ENCODE measurements around the gene PHF2.

The PHF2 gene

DNA sequence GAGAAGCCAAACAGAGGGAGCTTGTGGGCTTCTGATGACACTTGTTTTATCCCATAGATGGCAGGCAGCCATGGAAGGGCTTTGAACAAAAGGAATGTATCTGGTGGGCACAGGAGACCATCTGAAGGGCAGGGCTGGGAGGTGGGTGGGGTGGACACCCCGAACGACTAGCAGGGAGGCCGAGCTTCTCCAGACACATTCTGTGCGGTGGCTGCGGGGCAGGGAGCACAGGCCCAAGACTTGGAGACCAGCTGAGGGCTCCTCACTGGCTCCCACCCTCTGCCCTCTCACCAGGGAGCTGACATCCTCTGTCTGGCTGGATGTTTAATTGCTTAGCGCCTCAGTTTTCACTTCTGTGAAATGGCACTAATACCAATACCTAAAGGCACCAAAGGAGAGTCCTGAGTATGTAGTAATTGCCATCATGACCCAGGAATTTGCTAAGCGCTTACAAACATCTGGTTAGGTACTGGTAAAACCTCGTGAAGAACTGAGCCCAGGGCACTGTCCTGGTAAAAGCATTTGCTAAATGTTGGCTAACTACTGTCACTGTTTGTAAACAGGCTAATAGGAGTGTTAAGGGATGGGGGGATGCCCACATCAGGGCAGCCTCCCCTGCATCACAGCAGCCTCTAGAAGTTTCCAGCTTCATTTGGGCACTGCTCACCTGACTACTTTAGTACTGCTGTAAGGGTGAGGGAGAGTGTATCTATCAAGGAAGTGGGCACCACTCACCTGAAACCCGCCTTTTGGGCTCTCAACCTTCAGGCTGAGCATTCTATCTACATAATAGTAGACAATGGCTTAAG lies 2.1 kb upstream of the PHF2 start:
- no peak for DNase-seq (ENCODE audit: extremely low read depth, low read depth)
- TF ChIP-seq, protein P1, sequence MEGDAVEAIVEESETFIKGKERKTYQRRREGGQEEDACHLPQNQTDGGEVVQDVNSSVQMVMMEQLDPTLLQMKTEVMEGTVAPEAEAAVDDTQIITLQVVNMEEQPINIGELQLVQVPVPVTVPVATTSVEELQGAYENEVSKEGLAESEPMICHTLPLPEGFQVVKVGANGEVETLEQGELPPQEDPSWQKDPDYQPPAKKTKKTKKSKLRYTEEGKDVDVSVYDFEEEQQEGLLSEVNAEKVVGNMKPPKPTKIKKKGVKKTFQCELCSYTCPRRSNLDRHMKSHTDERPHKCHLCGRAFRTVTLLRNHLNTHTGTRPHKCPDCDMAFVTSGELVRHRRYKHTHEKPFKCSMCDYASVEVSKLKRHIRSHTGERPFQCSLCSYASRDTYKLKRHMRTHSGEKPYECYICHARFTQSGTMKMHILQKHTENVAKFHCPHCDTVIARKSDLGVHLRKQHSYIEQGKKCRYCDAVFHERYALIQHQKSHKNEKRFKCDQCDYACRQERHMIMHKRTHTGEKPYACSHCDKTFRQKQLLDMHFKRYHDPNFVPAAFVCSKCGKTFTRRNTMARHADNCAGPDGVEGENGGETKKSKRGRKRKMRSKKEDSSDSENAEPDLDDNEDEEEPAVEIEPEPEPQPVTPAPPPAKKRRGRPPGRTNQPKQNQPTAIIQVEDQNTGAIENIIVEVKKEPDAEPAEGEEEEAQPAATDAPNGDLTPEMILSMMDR (IDR thresholded peaks at IDR 0.05; ENCODE audit: low read depth, low read length): no peak

DNA sequence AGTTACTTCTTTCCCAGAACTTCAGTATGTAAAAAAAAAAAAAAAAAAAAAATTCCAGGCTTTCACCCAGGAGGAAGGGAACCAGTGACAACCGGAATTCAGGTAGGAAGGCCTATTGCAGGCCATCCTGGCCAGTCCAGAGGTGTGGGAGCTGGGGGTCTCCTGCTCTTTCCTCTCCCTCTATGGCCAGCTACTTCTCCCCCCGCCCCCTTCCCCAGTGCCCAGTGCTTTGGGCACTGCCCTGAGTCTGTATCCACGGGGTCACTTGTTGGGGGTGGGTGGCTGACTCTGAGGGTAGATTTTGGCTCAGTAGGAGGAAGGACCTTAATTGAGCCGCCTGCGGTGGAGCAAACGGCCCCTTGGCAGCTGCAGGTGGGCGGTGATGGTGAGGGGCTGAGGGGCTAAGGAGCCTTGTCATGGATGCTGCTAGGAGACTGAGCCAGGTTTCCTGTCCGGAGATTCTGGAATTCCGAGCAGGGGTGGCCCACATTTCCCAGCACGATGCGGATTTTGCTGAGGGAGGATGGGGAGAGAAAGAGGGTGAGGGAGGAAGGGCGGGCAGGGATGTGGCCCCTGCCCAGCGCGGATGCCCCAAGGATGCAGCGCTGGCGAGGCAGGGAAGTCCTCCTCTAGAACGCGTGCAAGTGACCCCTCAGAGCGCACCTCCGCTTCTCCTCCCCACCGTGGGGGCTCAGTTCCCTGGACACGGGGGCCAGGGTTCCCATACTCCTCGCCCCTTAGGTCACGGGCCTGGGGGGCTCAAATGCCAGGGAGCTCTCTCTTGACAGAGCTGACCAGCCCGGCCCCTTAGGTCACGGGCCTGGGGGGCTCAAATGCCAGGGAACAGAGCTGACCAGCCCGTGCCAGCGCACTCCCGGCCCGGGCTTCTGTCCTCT lies 1.2 kb upstream of the PHF2 start:
- DNase-seq (ENCODE audit: extremely low read depth, low read depth): no peak

DNA sequence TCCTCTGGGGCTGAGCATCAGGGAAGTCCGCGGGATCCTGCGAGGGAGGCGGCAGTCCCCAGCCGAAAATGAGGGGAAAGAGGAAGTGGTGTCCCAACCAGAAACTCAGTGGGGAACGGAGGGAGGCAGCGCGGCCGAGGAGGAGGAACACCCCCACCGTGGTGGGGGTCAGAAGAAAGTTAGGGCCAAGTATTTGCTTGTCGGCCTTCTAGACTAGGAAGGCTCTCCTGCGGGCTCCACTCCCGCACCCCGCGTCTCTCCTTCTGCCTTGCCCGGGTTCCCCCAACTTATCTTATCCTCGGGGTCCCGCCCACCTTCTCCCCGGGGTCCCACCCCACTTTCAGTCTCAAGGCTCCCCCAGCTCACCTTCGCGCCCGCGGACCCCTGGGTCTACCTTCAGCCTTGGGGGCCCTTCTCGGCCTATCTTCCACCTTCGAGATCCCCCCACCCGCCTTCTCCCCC lies 557 bp upstream of the PHF2 start:
- DNase-seq (ENCODE audit: extremely low read depth, low read depth): no peak
- TF ChIP-seq, protein P1 (IDR thresholded peaks at IDR 0.05; ENCODE audit: low read depth, low read length): no peak

More for the DNA sequence above, 1.2 kb upstream of the PHF2 start:
- TF ChIP-seq, protein P1 (IDR thresholded peaks at IDR 0.05; ENCODE audit: low read depth, low read length): no peak

DNA sequence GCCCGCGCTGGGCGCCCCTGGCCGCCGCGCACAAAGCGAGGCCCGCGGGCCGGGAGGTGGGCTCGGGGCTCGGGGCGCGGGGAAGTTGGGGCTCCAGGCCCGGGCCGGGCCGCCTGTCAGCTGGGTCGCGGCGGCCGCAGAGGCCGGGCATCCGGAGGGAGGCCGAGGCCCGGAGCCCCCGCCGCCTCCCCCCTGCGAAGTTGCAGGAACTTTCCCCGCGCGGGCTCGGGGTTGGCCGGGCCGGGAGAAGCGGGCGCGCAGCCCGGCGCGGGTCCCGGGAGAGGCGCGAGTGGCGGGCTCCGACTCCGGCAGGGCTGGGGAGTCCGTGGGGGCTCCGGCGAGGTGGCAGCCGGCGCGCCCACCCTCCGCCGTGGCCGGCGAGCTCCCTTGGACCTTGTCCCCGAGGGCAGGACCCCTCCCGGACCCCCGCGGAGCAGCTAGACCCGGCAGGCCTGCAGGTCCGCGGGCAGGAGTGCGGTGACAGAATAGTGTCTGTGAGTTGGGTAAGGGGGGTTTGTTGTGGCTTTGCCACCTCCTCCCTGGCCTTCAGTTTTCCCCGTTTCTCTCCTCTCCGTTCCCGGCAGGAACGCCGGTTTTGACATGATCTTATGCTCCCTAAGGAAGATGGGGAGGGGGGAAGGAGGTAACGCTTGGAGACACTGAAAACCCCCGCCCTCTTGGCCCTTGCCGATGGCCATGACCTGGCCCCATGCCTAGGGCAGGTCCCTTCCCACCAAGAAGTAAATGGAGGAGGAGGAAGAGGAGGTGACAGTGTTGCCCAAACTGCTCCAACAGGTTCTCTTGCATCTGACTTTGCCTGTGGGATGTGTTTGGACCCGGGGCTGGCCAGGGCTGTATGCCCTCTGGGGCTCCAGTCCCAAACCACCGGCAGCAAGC lies 942 bp downstream of the PHF2 start:
- DNase-seq (ENCODE audit: extremely low read depth, low read depth): no peak
- TF ChIP-seq, protein P1 (IDR thresholded peaks at IDR 0.05; ENCODE audit: low read depth, low read length): no peak

DNA sequence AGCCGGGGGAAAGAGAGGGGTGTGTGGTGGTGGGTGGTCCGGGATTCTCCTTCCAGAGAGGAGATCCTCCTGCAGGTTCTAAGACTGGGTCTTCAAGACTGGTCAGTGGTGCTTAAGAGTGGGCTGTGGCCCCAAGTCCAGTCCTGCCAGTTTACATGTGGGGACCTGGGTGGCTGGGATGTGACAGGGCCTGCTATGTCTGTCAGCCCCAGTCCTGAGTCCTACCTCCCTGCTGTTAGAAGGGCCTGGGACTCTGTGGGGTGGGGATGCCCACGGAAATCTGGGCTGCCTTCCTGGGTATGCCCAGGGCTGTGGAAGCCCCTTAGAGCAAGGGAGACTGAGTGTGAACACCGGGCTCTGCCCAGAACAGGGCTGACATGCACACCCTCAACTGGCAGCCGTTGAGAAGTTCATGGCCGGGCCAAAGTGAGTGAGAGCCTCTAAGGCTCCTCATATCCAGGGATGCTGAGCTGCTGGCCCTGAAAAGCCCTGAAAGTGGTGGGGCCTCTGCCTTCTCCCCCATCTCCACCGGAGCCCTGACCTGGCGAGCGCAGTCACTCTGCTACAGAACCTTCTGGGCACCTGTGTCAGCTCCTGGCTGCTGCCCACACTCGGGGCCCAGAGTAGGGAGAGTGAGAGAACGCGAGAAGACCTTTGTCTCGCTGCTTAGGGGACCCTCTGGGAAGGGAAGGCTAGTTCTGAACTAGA lies 1.7 kb downstream of the PHF2 start:
- no peak for DNase-seq (ENCODE audit: extremely low read depth, low read depth)
- TF ChIP-seq, protein P1 (IDR thresholded peaks at IDR 0.05; ENCODE audit: low read depth, low read length): no peak

DNA sequence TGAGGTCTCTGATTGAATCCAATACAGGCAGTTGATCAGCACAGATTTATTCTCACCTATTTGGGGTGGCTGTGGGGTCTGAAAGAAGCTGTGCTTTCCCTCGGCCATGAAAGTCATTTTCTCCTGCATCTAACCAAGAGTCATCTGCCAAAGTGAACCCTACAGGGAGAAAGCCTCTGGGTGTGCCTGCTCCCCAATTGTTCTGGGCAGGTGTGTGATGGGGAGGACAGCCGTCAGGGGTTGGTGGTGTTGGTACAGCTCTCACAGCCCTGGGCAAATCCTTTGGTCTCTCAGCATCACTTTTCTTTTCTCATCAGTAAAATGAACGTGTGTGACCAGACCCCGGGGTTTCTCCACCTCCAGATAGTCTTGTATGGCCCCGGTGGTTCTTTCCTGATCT lies 2.5 kb downstream of the PHF2 start:
- TF ChIP-seq, protein P1 (IDR thresholded peaks at IDR 0.05; ENCODE audit: low read depth, low read length): no peak

More for the DNA sequence above, 2.5 kb downstream of the PHF2 start:
- no peak for DNase-seq (ENCODE audit: extremely low read depth, low read depth)

Measured in AG09319 (cell line).